CD4-positive, CD25-positive, alpha-beta regulatory T cell (primary cell): ENCODE data around the gene ZCWPW2. TPM values are rescaled to one million over a fixed set of nuclear protein-coding genes. Genes with fewer than 3 reads are reported as not detected.

ENCODE experiments used
- ATAC-seq, 2 donors: fragments of 150-1000 bp; cut with Tn5 transposase; one replicate each; pipeline ENCODE4 v1.10.0; 2021; ENCODE audit warnings: low read depth in 2 of 2, moderate number of reproducible peaks in 2 of 2, moderate library complexity in 1 of 2
- DNase-seq, 3 donors: peaks; one replicate each; pipeline versions ENCODE4 v3.0.0 to v3.0.0-alpha.2; 2012 to 2022; ENCODE audit warnings: mixed read lengths in 1 of 3
- H3K27ac ChIP-seq: one replicate; pipeline ENCODE4 v1.7.0; 2013; ENCODE audit warnings: mild to moderate bottlenecking, low read length; ENCODE audit not compliant: insufficient read depth, poor library complexity, severe bottlenecking
- H3K27me3 ChIP-seq: one replicate; pipeline ENCODE4 v1.7.0; 2013; ENCODE audit warnings: low read length; ENCODE audit not compliant: control insufficient read depth, insufficient read depth
- H3K36me3 ChIP-seq: one replicate; pipeline ENCODE4 v1.7.0; 2013; ENCODE audit warnings: mild to moderate bottlenecking, low read length, moderate library complexity; ENCODE audit not compliant: control insufficient read depth, insufficient read depth
- H3K4me1 ChIP-seq: 2 replicates; pipeline ENCODE4 v1.7.0; 2013; ENCODE audit warnings: mild to moderate bottlenecking, low read length; ENCODE audit not compliant: insufficient read depth, control insufficient read depth, poor library complexity, severe bottlenecking
- H3K4me3 ChIP-seq: one replicate; pipeline ENCODE4 v1.7.0; 2013; ENCODE audit warnings: low read depth, mild to moderate bottlenecking, low read length, moderate library complexity
- H3K9me3 ChIP-seq, 2 experiments: 1 replicate in 1 of 2; 2 replicates in 1 of 2; pipeline ENCODE4 v1.7.0; 2013; ENCODE audit warnings: low read length in 2 of 2, mild to moderate bottlenecking in 1 of 2, moderate library complexity in 1 of 2; ENCODE audit not compliant: control insufficient read depth in 2 of 2
- H3K27ac Mint-ChIP-seq, 3 donors: one replicate each; pipeline ENCODE4 v1.8.0; 2020 to 2022; ENCODE audit warnings: mild to moderate bottlenecking in 3 of 3, mixed read lengths in 3 of 3, moderate library complexity in 2 of 3
- H3K27me3 Mint-ChIP-seq: one replicate; pipeline ENCODE4 v1.8.0; 2022; ENCODE audit warnings: mild to moderate bottlenecking, mixed read lengths
- H3K36me3 Mint-ChIP-seq: one replicate; pipeline ENCODE4 v1.8.0; 2020; ENCODE audit warnings: mixed read lengths
- H3K4me1 Mint-ChIP-seq, 4 donors: one replicate each; pipeline ENCODE4 v1.8.0; 2020 to 2022; ENCODE audit warnings: mixed read lengths in 4 of 4, mild to moderate bottlenecking in 1 of 4
- H3K4me3 Mint-ChIP-seq, 4 donors: one replicate each; pipeline ENCODE4 v1.8.0; 2020 to 2022; ENCODE audit warnings: mild to moderate bottlenecking in 4 of 4, mixed read lengths in 4 of 4, moderate library complexity in 3 of 4
- H3K9me3 Mint-ChIP-seq, 7 donors: one replicate each; pipeline ENCODE4 v1.8.0; 2020 to 2022; ENCODE audit warnings: mixed read lengths in 7 of 7, mild to moderate bottlenecking in 3 of 7, moderate library complexity in 2 of 7
- polyA plus RNA-seq, 4 donors: library from polyadenylated mRNA; unstranded; fragments of 300-500 nt; fragmentation: Illumina TruSeq; gene quantifications; one replicate each; pipeline ENCODE4 v1.2.3, GENCODE V29; 2021
- total RNA-seq: library from RNA; stranded (reverse); gene quantifications from one replicate; pipeline ENCODE4 v1.2.3, GENCODE V29; 2022

The ZCWPW2 gene
- total and polyA plus RNA-seq, 5 donors from 2014 or later = 0.37 to 1.2 (median 0.95) TPM

DNA sequence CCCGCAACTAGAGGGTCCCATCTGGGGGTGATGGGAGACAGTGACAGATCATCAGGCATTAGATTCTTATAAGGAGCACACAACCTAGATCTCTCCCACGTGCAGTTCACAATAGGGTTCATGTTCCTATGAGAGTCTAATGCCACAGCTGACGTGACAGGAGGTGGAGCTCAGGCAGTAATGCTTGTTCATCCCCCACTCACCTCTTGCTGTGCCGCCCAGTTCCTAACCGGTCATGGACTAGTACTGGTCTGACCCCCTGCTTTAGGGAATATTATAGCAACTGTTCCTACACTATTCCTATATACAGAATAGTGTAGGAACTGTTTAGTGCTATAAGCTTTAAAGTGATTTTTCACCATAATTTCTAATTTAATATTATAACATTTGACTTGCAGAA, 128.2 kb downstream of the ZCWPW2 start:
- ATAC-seq (no peak), DNase-seq (no peak)
- H3K9me3 ChIP-seq = no peaks in the 10 kb centered on the region
- Mint-ChIP-seq H3K36me3 (no peaks in the 10 kb centered on the region), H3K4me1 (no peaks in the 10 kb centered on the region), H3K27me3 (no peaks in the 10 kb centered on the region), H3K27ac (no peak overlapping the region), H3K4me3 (no peak overlapping the region), H3K9me3 (peaks cover 0 to 11% (median 5%) of the 10 kb centered on the region in 7 donors)
- no peak overlapping the region for H3K4me3 ChIP-seq
- no peaks in the 10 kb centered on the region for H3K4me1 ChIP-seq
- H3K27me3 ChIP-seq = no peaks in the 10 kb centered on the region
- no peak overlapping the region for H3K27ac ChIP-seq
- no peaks in the 10 kb centered on the region for H3K36me3 ChIP-seq

DNA sequence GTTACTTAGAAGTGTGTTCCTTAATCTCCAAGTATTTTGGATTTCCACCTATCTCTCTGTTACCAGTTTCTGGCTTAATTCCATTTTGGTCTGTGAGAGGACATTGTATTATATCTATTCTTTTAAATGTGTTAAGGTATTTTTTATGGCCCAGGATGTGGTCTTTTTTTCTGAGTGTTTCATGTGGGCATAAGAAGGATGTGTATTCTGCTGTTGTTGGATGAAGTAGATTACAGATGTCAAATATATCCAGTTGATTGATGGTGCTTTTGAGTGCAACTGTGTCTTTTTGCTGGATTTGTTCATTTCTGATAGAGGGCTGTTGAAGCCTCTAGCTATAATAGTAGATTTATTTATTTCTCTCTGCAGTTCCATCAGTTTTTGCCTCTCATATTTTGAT, 136.6 kb downstream of the ZCWPW2 start:
- Mint-ChIP-seq H3K4me1 (peaks cover 0 to 6% (median under 1%) of the 10 kb centered on the region in 4 donors), H3K27ac (no peak overlapping the region), H3K9me3 (peaks cover 2 to 18% (median 13%) of the 10 kb centered on the region in 7 donors), H3K4me3 (peak overlapping the region in 1 of 4 donors; percentile 79), H3K36me3 (peaks cover 3% of the 10 kb centered on the region), H3K27me3 (no peaks in the 10 kb centered on the region)
- ATAC-seq (no peak), DNase-seq (peak in 1 of 3 donors; percentile 10)
- Histone ChIP-seq H3K4me3 (no peak overlapping the region), H3K36me3 (no peaks in the 10 kb centered on the region), H3K27me3 (no peaks in the 10 kb centered on the region), H3K9me3 (peaks cover 2 to 5% of the 10 kb centered on the region in 2 experiments), H3K4me1 (no peaks in the 10 kb centered on the region), H3K27ac (no peak overlapping the region)

DNA sequence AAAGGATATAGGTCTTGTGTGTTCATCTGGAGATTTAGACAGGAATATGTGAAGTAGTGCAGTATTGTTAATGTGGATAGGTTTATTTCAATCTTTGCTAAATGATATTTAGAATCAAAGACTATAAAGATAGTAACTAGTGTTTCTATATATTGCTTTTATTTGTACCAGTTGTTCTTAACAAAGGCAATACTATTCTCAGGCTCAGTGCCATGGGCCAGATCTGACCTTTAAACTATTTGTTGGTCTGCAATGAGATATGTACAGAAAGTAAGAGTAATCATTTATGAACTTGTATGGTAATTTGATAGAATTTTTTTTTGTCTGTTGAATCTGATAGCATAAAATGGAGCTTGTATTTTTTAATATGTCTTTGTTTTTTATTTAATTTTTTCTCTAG, 146.8 kb downstream of the ZCWPW2 start:
- Mint-ChIP-seq H3K9me3 (peaks cover 0 to 10% (median 0%) of the 10 kb centered on the region in 7 donors), H3K27ac (no peak overlapping the region), H3K36me3 (no peaks in the 10 kb centered on the region), H3K4me3 (no peak overlapping the region), H3K27me3 (no peaks in the 10 kb centered on the region), H3K4me1 (no peaks in the 10 kb centered on the region)
- Histone ChIP-seq H3K4me3 (no peak overlapping the region), H3K9me3 (no peaks in the 10 kb centered on the region), H3K4me1 (no peaks in the 10 kb centered on the region), H3K36me3 (no peaks in the 10 kb centered on the region), H3K27ac (no peak overlapping the region), H3K27me3 (no peaks in the 10 kb centered on the region)
- no peak for DNase-seq
- ATAC-seq = no peak

DNA sequence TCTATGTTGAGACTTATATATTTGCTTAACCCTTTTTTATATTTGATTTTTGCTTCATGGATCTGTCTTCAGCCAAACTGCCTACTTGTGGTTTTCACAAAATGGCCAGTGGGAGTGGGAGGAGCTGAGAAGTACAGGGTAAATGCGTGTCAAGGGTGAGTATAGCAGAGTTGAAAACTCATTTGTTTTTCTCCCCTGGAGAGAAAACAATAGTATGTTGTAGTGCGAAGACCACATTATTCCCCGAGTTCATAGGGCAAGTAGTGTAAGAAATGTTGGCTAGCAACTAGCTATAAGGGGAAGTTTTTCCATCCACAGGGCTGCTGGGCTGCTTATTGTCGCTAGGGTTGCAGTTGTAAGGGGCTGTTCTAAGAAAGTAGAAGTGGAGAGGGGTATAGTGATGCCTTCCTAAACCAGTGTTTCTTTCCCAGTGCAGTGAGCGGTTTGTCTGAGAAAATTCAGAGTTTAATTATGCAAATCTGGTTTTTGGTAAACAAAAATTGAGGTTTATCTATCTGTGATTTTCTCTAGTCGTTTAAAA, 153.9 kb downstream of the ZCWPW2 start:
- H3K4me1 Mint-ChIP-seq = no peaks in the 10 kb centered on the region

DNA sequence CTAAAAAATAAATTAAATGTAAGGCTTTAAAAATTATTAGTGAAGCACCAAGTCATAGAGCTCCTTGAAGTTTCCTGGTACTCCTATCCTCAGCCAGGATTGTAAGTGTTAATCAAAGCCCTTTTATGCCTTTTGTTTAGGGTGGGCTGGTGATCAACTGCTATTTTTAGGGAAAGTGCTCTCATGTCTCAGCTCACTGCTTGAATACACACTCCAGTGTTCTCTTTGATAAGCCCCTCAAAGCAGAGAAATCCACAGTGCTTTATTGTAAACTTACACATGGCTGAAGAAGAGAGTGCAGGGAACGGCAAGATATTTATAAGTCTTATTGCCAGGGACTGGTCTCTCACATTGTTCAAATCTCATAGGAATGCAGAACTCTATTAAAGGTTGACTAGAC, 156.5 kb downstream of the ZCWPW2 start:
- Histone ChIP-seq H3K27ac (no peak overlapping the region), H3K36me3 (no peaks in the 10 kb centered on the region), H3K27me3 (no peaks in the 10 kb centered on the region), H3K9me3 (no peaks in the 10 kb centered on the region), H3K4me3 (no peak overlapping the region), H3K4me1 (no peaks in the 10 kb centered on the region)
- Mint-ChIP-seq H3K27me3 (peaks cover 4% of the 10 kb centered on the region), H3K36me3 (no peaks in the 10 kb centered on the region), H3K4me3 (no peak overlapping the region), H3K27ac (no peak overlapping the region), H3K4me1 (no peaks in the 10 kb centered on the region), H3K9me3 (peaks cover 0 to 1% (median 0%) of the 10 kb centered on the region in 7 donors)
- ATAC-seq (no peak), DNase-seq (no peak)

More for the DNA sequence above, 153.9 kb downstream of the ZCWPW2 start:
- H3K27me3 ChIP-seq = no peaks in the 10 kb centered on the region
- no peak overlapping the region for H3K4me3 ChIP-seq
- H3K4me1 ChIP-seq = no peaks in the 10 kb centered on the region
- no peak overlapping the region for H3K27ac Mint-ChIP-seq
- no peak overlapping the region for H3K4me3 Mint-ChIP-seq
- peaks cover 0 to 5% (median 0%) of the 10 kb centered on the region in 7 donors for H3K9me3 Mint-ChIP-seq
- H3K27ac ChIP-seq = no peak overlapping the region
- H3K27me3 Mint-ChIP-seq = peaks cover 4% of the 10 kb centered on the region
- DNase-seq = no peak
- no peak for ATAC-seq
- H3K9me3 ChIP-seq = no peaks in the 10 kb centered on the region
- H3K36me3 ChIP-seq = no peaks in the 10 kb centered on the region
- H3K36me3 Mint-ChIP-seq = no peaks in the 10 kb centered on the region

DNA sequence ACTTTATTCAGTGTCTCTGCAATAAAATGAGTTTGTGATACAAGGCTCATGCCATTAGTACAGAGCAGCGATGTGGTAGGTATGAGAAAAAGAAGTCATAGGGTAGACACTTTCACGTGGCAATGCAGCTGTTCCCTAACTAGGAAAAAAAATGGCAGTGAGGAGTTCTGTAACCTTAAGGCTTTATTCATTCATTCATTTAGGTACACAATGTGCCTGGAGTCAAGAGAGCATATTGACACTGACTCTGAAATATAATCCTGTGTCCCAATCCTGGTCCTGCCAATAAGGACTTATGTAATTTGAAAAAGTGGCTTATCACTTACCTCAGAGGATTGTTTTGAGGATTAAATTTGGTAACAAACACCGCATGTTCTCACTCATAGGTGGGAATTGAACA, 173.1 kb downstream of the ZCWPW2 start:
- Mint-ChIP-seq H3K27ac (no peak overlapping the region), H3K9me3 (peaks cover 0 to 9% (median 0%) of the 10 kb centered on the region in 7 donors), H3K27me3 (no peaks in the 10 kb centered on the region), H3K36me3 (no peaks in the 10 kb centered on the region), H3K4me3 (no peak overlapping the region), H3K4me1 (no peaks in the 10 kb centered on the region)
- no peak overlapping the region for H3K27ac ChIP-seq
- ATAC-seq (no peak), DNase-seq (no peak)
- H3K36me3 ChIP-seq = no peaks in the 10 kb centered on the region
- H3K27me3 ChIP-seq = no peaks in the 10 kb centered on the region
- no peak overlapping the region for H3K4me3 ChIP-seq
- H3K9me3 ChIP-seq = no peaks in the 10 kb centered on the region
- H3K4me1 ChIP-seq = no peaks in the 10 kb centered on the region

DNA sequence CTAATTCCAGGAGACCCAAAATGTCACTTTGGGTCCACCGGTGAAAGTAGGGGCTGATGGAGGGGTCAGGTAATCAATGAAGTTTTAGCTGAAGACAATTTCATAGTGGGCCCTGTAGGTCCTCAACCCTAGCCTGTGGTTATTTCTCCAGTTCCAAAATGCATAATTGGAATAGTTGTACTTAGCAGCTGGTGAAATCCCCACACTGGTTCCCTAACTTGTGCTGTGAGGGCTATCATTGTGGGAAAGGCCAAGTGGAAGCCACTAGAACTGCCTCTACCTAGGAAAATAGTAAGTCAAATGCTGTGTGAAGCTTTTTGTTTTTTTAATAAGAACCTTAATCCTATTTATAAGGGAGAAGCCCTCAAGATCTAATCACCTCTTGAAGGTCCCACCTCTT, 193.8 kb downstream of the ZCWPW2 start:
- Histone ChIP-seq H3K27ac (no peak overlapping the region), H3K36me3 (no peaks in the 10 kb centered on the region), H3K9me3 (peaks cover 0 to 3% of the 10 kb centered on the region in 2 experiments), H3K4me1 (no peaks in the 10 kb centered on the region), H3K27me3 (no peaks in the 10 kb centered on the region), H3K4me3 (no peak overlapping the region)
- Mint-ChIP-seq H3K4me3 (no peak overlapping the region), H3K27me3 (no peaks in the 10 kb centered on the region), H3K4me1 (no peaks in the 10 kb centered on the region), H3K27ac (no peak overlapping the region), H3K36me3 (no peaks in the 10 kb centered on the region), H3K9me3 (peaks cover 0 to 28% (median 7%) of the 10 kb centered on the region in 7 donors)
- DNase-seq (no peak), ATAC-seq (no peak)

DNA sequence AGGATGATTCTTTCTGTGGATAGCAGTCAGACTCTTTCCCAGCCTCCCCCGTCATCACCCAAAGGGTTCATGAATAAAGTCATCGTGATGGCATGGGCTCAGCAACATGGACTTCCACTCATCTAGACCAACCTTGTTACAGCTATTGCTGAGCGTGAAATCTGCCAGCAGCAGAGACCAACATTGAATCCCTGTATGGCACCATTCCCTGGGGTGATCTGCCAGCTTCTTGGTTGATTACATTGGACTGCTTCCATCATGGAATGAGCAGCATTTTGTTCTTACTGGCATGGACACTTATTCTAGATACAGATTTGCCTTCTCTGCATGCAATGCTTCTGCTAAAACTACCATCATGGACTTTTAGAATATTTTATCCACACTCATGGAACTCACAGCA, 195.7 kb downstream of the ZCWPW2 start:
- Histone ChIP-seq H3K4me3 (no peak overlapping the region), H3K27ac (no peak overlapping the region), H3K4me1 (no peaks in the 10 kb centered on the region), H3K36me3 (no peaks in the 10 kb centered on the region), H3K27me3 (no peaks in the 10 kb centered on the region), H3K9me3 (peaks cover 0 to 3% of the 10 kb centered on the region in 2 experiments)
- Mint-ChIP-seq H3K4me3 (no peak overlapping the region), H3K4me1 (no peaks in the 10 kb centered on the region), H3K27ac (no peak overlapping the region), H3K27me3 (no peaks in the 10 kb centered on the region), H3K9me3 (peaks cover 0 to 23% (median 7%) of the 10 kb centered on the region in 7 donors), H3K36me3 (no peaks in the 10 kb centered on the region)
- ATAC-seq = no peak
- DNase-seq = no peak
